HG02938 (cell line): ENCODE data around the gene ATP6V0A1.
"Not testable (repeated sequence)": the region's sequence is repeated elsewhere in the genome, so short reads cannot be mapped to it uniquely, and the experiment has no call there.

Experiments used
- ATAC-seq: cut with Tn5 transposase; IDR thresholded peaks from one replicate; pipeline ENCODE4 v1.9.1; 2021; ENCODE audit warnings: mild to moderate bottlenecking, moderate library complexity; ENCODE audit not compliant: unreplicated experiment

Gene ATP6V0A1

DNA sequence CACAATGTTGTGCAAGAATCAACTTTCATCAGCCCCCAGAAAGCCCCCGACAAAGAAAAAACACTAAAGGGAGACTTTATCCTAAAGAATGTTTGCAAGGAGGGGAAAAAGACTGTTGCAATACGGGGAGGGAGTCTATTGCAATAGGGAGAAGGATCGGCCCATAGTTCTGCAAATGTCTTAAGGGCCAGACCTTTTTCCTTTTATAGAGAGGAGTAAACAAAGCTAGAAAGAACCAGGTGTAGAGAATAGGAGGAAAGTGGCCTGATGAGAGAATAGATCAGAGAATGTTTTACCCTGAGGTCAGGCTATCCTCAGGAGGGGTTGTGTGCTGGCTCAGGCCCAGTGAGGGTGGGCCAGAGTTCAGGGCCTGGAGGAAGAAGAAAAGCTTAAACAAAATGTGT lies 26.9 kb upstream of the ATP6V0A1 start:
- ATAC-seq, result no peak

DNA sequence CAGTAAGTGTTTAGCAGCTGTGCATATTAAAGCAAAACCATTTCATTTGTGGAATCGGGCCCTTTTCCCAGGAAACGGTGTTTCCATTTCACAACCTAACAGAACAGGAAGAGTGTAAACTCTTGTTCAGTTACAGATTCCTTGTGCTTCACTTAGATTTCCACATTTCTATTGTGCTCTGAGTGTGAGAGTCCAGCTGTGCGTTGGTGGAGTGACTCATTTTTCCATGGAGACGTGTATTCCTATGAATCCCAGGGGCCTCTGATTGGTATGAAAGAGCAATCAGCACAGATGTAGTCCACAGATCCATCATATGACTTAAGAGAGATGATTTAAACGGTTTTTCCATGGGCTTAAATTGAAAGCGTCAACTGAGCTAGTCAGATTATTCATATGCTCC lies 22.3 kb upstream of the ATP6V0A1 start:
- ATAC-seq, result no peak

DNA sequence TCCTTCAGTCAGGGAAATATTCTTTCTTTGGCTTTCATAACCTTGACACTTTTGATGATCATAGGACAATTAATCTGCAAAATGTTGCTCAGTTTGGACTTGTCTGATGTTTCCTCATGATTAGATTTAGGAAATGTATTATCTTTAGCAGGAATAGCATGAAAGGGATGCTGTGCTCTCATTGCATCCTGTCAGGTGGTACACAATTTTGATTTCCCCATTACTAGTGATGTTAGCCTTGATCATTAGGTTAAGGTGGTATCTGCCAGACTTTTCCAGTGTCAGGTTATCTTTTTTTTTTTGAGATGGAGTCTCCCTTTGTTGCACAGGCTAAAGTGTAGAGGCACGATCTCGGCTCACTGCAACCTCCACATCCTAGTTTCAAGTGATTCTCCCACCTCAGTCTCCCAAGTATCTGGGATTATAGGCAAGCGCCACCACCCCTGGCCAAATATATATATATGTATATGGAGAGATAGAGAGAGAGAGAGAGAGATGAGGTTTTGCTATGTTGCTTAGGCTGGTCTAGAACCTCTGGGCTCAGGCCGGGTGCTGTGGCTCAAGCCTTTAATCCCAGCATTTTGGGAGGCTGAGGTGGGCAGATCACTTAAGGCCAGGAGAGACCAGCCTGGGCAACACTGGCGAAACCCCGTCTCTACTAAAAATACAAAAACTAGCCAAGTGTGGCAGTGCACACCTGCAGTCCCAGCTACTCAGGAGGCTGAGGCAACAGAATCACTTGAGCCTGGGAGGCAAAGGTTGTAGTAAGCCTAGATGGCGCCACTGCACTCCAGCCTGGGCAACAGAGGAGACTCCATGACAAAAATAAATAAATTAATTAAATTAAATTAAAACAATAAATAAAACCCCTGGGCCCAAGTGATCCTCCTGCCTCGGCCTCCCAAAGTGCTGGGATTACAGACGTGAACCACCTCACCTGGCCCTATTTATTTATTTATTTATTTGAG lies 19.8 kb upstream of the ATP6V0A1 start:
- no peak for ATAC-seq

DNA sequence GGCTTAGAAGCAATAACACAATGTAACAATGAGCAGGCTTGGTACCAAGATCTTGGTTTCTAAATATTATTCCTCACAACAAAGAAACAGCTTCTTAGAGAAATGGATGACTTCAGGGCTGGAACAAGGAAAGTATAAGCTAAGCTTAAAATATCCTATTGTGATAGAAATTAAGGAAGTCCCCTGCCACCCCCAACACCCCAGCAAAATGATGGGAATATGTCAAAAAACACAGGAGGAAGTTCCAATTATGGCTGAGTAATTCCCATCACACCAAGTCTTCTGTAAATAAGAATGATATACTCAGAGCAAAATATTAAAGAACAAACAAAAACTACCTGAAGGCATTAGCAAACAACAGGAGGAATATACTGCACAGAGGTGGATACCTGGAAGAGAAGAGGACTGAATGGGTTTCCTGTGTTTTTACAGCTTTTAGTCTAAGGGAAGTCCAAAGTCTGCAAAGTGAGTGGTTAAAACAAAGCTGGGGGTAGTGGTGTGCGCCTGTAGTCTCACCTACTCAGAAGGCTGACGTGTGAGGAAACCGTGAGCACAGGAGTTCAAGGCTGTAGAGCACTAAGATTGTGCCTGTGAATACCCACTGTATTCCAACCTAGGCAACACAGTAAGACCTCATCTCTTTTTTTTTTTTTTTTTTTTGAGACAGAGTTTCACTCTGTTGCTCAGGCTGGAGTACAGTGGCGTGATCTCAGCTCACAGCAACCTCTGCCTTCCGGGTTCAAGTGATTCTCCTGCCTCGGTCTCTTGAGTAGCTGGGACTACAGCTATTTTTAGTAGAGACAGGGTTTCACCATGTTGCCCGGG lies 17.1 kb upstream of the ATP6V0A1 start:
- ATAC-seq, result no peak

DNA sequence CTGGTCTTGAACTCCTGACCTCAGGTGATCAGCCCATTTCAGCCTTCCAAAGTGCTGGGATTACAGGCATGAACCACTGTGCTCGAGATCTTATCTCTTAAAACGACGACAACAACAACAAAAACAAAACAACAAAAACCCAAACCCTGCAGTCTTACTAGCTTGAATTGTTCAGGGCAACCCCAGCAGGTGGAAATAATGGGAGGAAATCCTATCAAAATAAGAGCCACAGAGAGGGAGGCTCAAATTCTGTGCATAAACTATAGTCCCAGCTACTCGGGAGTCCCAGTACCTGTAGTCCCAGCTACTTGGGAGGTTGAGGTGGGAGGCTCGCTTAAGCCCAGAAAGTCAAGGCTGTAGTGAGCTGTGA lies 16.5 kb upstream of the ATP6V0A1 start:
- ATAC-seq, result no peak

DNA sequence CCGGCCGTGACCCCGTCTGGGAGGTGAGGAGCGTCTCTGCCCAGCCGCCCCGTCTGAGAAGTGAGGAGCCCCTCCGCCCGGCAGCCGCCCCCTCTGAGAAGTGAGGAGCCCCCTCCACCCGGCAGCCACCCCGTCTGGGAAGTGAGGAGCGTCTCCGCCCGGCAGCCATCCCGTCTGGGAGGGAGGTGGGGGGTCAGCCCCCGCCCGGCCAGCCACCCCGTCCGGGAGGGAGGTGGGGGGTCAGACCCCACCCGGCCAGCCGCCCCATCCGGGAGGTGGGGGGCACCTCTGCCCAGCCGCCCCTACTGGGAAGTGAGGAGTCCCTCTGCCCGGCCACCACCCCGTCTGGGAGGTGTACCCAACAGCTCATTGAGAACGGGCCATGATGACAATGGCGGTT lies 9.5 kb upstream of the ATP6V0A1 start:
- ATAC-seq, result not testable (repeated sequence)

DNA sequence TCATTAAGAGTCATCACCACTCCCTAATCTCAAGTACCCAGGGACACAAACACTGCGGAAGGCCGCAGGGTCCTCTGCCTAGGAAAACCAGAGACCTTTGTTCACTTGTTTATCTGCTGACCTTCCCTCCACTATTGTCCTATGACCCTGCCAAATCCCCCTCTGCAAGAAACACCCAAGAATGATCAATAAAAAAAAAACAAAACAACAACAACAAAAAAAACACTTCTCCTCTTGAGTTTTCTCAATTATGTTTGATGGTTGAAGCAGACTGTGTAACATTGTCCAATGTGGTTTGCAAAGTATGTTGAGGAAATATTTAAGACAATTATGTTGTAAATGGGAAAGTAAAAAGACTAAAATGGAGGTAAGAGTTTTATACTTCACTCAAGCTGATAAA lies 8.8 kb upstream of the ATP6V0A1 start:
- ATAC-seq, result not testable (repeated sequence)

DNA sequence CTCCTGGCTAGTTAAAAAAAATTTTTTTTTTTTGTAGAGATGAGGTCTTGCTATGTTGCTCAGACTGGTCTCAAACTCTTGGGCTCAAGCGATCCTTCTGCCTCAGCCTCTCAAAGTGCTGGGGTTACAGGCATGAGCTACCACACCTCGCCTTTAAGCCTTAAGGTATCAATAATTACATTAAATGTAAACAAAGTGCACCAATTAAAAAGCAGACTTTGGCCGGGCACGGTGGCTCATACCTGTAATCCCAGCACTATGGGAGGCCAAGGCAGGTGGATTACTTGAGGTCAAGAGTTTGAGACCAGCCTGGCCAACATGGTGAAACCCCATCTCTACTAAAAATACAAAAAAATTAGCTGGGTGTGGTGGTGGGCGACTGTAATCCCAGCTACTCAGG lies 7.4 kb upstream of the ATP6V0A1 start:
- not testable (repeated sequence) for ATAC-seq

DNA sequence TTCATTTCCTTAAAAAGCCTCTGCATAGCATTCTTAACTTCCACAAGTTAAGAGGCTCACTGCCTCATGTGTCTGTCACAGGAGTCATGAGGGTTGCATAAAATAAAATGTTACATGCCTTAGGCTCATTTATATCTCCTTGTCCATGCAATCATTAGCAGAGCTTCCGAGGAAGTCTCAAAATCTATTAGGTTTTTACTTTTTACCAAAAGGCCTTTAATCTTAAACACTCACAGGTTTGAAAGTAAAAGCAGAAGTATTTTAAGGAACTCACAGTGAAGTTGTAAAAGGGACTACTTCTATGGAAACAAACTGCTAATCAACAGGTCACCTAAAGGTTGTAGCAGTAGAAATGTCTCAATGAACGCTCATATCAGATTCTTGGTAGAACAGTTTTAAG lies 5.2 kb upstream of the ATP6V0A1 start:
- ATAC-seq, result no peak

DNA sequence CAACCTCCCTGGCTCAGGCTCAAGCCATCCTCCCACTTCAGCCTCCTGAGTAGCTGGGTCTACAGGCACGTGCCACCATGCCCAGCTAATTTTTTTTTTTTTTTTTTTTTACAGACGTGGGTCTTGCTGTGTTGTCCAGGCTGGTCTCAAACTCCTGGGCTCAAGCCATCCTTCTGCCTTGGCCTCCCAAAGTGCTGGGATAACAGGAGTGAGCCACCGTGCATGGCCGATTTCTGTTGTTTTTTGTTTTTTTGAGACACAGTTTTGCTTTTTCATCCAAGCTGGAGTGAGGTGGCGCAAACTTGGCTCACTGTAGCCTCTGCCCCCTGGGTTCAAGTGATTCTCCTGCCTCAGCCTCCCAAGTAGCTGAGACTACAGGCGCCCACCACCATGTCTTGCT lies 3.7 kb upstream of the ATP6V0A1 start:
- not testable (repeated sequence) for ATAC-seq

DNA sequence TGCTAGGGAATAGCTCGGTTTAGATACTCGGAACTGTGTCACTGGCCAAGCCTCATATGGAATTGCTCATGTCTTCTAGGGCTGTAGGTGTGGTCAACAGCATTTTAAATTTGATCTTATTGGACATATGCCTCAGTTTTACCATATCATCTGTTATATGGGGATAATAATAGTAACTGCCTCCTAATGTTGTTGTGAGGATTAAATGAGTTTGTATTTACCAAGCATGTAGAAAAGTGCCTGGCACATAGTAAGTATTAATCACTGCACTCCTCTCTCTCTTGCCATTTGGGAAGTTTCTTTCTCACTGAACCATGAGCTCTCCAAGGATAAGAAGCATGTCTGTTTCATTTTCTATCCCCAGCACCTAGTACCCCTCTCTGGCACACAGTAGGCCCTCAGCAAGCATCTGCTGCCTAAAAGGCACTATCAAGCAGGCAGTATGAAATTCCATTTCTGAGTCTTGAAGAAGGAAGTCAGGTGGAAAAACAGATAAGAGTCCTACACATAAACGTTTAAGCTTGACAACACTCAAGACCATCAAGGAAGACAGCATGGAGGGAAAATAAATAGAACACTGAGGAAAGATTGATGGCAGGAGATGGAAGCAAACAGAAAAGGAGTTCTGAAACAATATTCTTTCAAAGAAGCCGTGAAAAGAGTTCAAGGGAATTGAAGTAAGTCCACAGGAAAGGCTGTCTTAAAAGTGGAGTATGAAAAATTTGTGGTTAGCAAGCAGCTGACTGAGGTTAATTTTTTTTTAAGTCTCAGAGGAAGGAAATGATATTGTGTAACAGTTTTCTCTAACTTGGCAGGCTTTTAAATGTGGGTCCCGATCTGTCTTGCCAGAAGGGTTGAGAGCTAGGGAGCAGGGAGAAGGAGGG lies 2.2 kb upstream of the ATP6V0A1 start:
- no peak for ATAC-seq

DNA sequence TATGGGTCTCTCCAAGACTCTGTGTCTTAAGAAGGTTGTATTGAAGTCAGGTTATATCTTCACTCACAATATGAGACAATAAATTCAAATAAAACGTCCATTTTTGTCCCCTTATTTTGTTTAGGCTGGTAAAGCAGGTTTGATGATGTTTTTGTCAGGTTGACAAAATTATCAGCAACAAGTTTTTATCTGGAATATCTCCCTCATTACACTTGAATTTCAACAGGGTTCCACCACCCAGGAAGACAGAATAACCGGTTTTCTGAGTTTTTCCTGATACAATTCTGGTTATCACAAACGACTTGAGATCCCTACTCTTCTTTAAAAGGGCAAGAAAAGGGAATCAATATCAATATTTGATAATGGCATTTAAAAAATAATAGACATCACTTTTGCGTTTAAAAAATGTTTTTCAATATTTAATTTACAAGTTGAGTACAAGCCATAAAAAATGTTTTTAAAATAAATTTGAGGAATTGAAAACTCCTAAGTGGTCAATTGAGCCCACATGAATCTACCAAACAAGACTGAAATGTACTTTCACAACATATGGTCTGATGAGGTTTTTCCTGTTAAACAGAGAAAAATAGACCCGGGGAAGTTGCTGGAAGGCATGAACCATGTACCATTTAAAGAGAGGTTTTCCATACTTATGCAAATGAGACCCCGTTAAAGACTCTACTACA lies 1.4 kb upstream of the ATP6V0A1 start:
- no peak for ATAC-seq

DNA sequence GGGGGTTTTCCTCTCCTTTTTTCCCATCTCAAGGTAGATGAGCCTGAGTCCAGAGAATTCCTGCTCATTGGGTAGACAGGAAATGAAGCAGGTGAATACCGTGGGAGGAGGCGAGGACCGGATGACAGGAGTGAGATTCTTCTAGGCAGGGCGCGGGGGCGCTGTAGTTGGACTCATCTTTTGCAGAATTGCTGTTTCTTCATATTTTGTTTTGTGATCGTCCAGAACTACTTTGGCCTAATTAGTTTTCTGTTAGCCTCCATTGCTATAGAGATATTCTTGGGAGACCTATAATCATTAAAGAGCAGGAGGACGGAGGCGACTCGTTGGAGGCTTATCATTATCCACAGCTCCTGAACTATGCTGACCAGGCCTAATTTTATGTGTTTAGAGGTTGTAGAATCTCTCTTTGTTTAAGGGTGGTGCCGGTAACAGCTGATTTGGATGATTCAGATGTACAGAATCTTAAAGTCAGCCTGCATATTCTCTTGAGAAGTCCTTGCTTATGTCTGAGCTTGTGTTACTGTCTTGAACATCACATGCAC lies 650 bp downstream of the ATP6V0A1 start:
- no peak for ATAC-seq

DNA sequence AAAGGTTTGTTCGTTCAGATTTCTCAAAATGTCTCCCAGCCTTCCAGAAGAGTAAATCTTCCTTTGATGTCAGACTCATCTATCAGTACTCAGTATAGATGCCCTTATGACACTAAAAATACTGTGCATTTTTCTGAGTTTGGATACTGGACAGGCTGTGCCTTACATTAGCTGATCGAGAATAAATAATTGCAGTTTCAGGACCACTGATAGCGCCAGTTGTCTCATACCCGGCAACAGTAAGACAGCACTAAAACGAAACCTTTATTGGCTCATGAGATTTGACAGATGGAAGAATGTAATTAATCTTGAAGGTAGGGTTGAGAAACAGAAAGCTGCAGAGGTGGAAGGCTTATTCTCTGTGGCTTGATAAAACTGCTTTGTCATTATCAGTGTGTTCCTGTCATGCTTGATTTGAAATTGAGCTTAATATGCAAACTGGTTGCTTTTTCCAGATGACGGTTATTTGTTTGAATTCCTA lies 1.2 kb downstream of the ATP6V0A1 start:
- no peak for ATAC-seq

DNA sequence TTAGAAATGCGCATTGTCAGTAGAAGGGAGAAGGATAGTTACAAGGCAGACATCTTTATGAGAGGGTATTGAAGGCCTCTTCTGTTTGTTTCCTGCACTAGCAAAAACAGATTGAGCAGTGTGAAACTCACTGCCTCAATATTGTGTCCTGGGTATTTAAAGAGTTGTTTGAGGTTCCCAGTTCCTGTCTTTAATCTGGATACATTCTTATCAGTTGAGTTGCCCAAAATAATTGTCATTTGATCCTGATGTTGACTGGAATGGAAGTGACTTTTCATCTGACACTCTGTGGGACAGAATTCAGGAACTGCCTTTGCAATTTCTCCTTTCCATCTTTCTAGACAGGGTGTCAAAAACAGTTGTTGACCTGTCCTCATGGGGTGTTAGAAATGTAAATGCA lies 1.7 kb downstream of the ATP6V0A1 start:
- no peak for ATAC-seq

DNA sequence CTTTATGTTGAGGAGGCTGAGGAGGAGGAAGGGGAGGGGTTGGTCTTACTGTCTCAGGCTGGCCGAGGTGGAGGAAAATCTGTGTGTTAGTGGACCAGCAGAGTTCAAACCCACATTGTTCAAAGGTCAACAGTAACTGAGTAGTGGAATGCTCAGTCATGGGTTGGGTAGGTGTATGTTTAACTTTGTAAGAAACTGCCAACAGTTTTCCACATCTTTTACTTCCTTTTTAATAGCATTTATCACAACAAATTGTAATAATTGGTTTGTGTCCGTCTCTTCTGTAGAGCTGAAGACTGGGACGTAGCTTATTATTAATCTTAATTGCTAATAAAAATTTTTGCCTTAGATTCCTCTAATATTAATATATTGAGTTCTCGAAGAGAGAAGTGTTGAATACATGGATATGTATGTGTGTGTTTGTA lies 5.3 kb downstream of the ATP6V0A1 start:
- ATAC-seq, result no peak

DNA sequence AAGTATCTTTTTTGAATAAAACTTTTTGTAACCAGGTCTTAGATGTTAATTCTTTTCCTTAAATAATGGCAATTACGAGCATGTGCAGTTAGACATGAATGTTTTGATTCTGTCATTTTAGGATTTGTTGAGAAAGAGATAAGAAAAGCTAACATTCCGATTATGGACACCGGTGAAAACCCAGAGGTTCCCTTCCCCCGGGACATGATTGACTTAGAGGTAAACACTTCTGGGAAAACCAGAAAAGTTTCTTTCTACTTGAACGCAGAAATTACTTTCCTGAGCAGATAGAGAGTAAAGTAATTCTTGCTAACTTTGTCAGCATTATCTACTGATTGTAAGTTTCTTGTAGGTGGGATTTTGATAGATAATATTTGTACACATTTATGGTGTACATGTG lies 9.2 kb downstream of the ATP6V0A1 start:
- no peak for ATAC-seq

DNA sequence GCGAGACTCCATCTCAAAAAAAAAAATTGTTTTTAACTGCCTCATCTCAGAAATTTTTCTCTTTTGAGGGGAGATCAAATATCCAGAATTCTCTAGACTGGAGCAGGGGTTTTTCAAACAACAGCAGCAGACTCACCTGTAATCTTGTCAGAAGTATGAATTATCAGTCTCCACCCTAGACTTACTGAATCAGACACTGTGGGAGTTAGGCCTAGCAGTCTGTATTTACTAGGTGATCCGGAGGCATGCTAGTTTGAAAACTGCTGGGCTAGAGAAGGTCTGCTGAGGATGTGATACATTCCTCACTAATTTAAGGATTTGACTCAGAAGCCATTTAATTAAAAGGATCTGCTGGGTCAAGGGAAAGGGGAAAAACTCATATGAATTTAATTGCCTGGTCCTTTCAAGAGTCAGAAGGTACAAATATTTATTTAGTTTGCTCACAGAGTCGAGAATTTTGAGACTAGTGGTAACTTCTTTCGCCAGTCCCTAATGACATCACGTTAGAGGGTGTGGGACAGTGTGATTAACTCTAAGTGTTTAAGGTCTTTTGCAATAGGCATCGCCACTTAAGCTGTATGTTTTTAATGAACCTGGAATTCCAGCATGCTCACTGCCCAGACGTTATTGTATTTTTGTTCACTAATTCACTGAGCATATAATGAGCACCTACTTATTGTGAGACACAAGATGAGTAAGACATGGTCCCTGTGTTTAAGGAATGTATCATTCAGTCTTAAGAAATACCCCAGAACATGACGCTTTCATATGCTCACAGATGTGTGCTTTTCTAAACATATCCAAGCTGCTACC lies 14.2 kb downstream of the ATP6V0A1 start:
- ATAC-seq, result no peak

DNA sequence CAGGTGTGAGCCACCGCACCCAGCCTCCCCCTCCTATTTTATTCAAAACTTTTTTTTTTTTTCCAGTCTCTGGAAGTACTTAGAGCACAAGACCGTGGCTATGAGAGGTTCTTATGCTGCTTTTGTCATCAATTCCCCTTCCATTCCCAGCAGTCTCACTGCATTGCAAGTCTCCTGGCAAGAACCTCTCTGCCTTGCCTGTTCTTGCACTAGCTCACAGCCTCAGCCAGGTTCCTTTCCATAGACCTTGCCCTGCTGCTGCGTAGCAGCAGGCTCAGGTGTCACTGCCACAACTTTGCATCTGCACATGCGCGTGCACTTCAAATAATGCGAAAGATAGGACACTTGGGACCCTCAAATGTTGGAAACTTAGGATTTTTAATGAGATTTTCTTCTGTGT lies 15.6 kb downstream of the ATP6V0A1 start:
- ATAC-seq, result no peak
